Smooth muscle cell of the brain vasculature (primary cell): ENCODE data around the gene TMSB10.
"Not testable (repeated sequence)": the region's sequence is repeated elsewhere in the genome, so short reads cannot be mapped to it uniquely, and the experiment has no call there.

Experiments used
- DNase-seq: peaks from one replicate; pipeline ENCODE4 v3.0.0-alpha.2; 2012; ENCODE audit warnings: low read depth, low spot score

Gene TMSB10

DNA sequence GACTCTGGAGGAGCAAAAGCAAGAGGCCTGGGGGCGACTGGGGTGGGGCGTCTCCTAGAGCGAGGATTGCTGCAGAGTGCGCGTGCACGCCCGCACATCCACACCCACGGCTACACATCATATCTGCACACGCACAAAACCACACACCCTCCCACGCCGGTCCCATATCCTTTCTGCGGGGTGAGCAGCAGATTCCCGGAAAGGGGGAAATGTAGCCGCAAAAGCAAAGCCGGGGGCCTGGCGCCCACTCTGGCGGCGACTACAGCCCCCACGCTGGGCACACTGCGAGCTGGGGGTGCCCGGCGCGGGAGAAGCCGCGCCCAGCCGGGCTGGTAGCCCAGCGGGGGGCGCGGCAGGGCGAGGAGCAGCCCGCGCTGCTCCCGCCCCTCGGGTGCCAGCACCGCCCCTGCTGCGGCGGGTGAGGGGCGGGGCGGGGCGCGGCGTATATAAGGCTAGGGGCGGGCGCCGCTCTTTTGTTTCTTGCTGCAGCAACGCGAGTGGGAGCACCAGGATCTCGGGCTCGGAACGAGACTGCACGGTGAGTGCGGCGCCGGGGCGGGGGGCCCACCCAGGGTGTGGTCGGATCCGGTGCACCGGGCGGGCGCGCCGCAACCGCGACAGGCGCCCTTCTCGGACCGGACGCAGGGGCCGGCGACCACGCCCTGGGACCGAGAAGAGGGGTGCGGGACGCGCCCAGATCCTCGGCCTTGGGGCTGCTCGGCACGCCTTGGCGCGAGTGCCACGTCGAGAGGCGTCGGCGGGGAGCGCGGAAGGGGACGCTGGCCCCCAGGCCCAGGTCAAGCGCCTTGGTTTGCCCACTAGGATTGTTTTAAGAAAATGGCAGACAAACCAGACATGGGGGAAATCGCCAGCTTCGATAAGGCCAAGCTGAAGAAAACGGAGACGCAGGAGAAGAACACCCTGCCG is at the start of gene TMSB10:
Gene TMSB10, plus strand, starts transcription at position 476 of the 927 bp plus-strand sequence.
- no peak for DNase-seq

DNA sequence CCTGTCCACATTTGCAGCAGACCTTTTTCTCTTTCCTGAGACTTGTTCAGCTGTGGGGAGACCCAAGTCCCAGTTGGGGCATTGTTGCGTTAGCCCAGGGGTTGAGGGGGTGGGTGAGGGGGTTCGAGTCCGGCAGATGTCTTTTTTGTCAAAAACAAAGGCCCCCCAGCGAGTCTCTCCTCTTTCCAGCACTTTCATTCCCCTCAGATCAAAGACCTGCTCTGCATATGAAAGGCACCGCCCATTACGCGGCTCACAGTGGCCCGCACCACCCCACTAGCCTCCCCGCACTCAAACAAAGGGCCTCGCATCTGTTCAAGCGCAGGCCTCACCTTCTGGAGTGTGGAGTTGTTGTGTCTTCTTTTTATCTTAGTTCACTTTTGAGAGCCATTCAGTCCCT is 49.7 kb upstream of the TMSB10 start:
- no peak for DNase-seq

DNA sequence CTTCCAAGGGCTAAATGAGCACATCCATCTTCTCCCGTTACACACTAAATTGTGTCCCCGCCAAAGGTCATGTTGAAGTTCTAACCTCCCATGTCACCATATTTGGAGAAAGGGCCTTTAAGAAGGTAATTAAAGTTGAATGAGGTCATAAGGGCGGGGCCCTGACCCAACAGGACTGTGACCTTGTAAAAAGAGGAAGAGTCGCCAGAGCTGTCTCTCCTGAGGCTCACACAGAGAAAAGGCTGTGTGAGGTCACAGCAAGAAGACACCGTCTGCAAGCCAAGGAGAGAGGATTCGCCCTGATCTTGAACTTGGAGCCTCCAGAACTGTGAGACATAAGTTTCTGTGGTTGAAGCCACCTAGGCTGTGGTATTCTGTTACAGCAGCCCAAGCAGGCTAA is 48.7 kb upstream of the TMSB10 start:
- no peak for DNase-seq

- no peak for DNase-seq
Measured at GRCh38 chr2:84857566-84857965, 47.9 kb upstream of the TMSB10 start.

DNA sequence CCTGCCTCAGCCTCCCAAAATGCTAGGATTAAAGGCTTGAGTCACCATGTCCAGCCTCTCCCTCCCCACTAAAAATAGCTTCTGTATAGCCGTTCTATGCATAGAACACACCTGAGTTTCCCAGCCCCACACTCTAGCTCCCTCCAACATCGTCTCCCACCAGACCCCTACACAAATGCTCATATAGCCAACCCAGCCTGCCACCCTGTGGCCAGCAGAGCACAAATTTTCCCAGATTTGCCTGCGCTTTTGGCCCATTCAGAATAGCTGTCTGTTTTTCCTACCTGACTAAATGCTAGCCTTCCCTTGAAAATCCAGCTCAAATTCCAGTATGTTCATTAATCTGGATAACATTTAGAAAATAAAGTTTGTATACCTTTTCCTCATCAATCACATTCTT is 47.3 kb upstream of the TMSB10 start:
- no peak for DNase-seq

DNA sequence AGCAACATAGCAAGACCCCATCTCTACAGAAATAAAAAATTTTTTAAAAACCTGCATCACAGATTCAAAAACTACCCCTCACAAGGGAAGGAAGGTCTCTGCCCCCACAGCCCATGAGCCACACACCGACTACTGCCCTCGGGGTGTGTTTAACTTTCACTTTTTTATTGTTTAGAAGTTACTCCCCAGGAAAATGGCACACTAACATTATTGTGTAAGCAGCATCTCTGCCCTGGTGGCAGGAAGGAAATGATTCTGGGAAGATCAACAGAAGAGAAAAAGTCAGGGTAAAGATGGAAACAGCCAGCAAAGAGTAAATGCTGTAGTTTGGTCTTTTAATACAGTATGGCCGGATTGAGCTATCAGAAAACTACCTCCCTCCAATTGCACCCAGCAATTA is 46.5 kb upstream of the TMSB10 start:
- DNase-seq = no peak

DNA sequence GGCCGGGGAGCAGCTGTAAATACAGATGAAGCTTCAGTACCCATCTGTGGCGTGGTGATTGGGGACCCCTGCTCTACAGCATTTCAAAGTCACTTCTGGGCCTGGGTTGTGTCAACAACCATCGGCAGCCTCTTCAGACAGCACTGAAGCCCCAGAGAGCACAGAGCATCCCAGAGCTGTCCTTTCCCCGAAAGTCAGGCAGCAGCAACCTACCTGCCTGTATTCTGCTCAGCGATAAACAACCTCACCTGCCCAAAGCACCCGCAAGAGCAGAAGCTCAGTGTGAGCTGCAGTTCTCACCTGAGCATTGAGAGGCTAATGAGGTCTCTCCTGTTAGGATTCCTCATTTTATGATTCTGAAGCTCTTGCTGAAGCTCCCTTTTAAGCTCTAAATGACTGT is 43.9 kb upstream of the TMSB10 start:
- DNase-seq = no peak

DNA sequence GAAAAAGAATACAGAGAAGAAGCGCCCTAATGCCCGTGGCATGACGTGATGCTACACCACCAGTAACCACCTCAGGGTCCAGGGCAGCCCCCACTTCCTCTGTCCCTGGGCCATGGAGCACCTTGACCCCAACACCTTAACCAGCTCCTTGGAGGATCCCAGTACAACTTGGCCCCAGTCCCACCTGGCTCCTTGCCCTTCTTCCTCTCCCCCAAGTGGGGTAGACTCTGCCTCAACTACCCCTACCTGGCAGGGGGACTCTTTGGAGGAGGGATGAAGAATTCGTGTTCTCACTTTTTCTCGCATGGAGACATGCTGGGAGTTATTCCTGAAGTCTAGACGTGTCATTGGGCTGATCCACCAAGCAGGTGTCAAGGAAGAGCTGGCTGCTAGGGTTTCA is 43.5 kb upstream of the TMSB10 start:
- no peak for DNase-seq

DNA sequence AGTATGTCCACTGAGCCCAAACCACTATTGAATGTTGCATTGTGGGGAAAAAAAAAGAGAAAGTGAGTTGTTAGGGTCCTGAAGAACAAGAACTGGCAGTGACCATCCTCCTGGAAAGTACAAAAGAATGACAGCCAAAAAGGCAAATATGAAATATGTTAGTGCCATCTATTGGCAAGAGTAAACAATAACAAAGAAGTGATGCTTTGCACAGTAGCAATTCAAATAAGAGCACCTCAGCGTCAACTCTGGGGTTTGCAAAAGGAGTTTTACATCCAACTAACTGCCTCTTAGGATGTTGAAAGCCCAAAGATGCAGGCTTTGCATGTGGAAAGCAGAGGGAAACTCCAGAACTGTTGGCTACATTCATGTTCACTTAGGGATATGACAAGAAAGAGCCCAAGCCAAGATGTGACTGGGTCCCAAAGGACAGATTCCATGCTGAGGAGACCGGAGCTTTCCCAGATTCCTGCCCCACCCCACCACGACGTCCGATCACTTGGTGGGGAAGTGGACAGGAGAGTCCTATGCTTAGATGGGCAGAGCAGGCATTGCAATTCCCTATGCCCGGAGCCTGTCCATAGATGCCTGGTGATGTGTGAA is 40.2 kb upstream of the TMSB10 start:
- no peak for DNase-seq

GRCh38 chr2:84866122-84866521 is 39.3 kb upstream of the TMSB10 start:
- DNase-seq = no peak

DNA sequence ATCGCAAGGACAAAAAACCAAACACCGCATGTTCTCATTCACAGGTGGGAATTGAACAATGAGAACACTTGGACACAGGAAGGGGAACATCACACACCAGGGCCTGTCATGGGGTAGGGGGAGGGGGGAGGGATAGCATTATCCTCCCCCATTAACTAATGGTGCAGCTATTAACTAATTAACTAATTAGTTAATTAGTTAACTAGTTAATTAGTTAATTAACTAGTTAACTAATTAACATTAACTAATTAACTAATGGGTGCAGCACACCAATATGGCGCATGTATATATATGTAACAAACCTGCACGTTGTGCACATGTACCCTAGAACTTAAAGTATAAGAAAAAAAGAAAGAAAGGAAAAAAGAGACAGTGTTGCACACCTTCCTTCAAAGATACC is 37.1 kb upstream of the TMSB10 start:
- not testable (repeated sequence) for DNase-seq

- DNase-seq = no peak
Measured at GRCh38 chr2:84870306-84870705, 35.1 kb upstream of the TMSB10 start.

GRCh38 chr2:84872691-84873090 is 32.8 kb upstream of the TMSB10 start:
- not testable (repeated sequence) for DNase-seq

DNA sequence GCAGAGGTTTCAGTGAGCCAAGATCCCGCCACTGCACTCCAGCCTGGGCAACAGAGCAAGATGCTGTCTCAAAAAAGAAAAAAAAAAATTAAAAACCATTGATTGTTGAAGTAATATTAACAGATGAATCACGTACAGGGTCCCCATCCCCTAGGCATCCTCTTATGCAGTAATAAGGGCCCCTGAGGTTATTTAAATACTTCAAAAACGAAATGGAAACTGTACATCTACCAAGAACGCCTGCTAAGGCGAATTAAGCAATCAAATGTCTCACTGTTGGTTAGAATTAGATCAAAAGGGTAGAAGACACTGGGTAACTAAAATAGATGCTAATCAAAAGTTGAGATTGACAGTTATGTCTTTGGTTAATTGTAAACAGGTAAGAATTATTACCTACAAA is 32.1 kb upstream of the TMSB10 start:
- no peak for DNase-seq

GRCh38 chr2:84874381-84875212 is 30.9 kb upstream of the TMSB10 start:
- DNase-seq = no peak

- DNase-seq = no peak
Measured at GRCh38 chr2:84875213-84875560, 30.3 kb upstream of the TMSB10 start.

- not testable (repeated sequence) for DNase-seq
Measured at GRCh38 chr2:84875619-84876018, 29.8 kb upstream of the TMSB10 start.

GRCh38 chr2:84876369-84876768 is 29.1 kb upstream of the TMSB10 start:
- no peak for DNase-seq

DNA sequence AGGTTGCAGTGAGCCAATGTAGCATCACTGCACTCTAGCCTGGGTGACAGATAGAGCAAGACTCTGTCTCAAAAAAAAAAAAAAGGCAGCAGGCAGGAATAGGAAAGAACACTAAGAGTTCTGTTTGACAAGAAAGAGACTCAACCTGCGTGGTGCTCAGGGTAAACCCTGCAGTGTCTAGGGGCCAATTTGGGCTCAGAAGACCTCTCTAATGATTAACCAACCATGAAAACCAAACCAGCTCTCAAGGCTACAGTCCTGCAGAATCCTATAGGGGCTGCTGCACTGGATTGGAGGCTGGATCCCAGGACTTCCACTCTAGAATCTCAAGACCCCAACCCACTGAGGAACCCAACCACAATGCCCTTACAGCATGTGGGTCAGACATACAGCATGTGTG is 27.0 kb upstream of the TMSB10 start:
- DNase-seq = no peak

- no peak for DNase-seq
Measured at GRCh38 chr2:84878896-84879583, 26.4 kb upstream of the TMSB10 start.

GRCh38 chr2:84879584-84880394 is 25.7 kb upstream of the TMSB10 start:
- DNase-seq = no peak
